ENCODE data around the gene TFEB.

TFEB gene

GRCh38 chr6:41748542-41748941 is 13.1 kb upstream of the TFEB start:
- no peak for DNase-seq (ENCODE audit: insufficient read length, low spot score)
- no peak for FAIRE-seq
- TF ChIP-seq POLR2AphosphoS5 (IDR thresholded peaks at IDR 0.05; ENCODE audit: low read depth, low read length) (no peak), SPI1 (IDR thresholded peaks at IDR 0.05; ENCODE audit: low read depth, low read length) (no peak), TAF1 (IDR thresholded peaks at IDR 0.05; ENCODE audit: low read depth, low read length) (no peak), POU2F2 (IDR thresholded peaks at IDR 0.05; ENCODE audit: low read depth, low read length) (no peak), POLR2A (IDR thresholded peaks at IDR 0.05; ENCODE audit: low read depth, low read length) (no peak), PAX5 (IDR thresholded peaks at IDR 0.05; ENCODE audit: insufficient read depth, low read length, severe bottlenecking) (no peak)

DNA sequence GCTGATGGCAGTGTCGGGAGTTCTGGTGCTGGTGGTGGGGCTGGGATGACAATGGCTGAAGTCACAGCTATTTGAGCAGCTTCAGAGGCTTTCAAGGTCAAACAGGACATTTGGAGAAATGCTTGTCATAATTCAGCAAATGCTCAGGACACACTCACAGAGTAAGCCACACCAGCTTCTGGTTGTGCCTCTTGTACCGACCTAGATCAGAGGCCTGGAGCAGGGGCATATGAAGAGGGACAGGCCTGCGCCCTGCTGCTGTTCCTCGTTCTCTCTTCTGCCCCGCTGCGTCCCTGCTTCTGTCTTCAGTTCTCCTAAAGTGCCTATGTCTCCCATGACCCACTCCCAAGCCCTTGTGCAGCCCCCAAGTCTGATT is 12.7 kb upstream of the TFEB start:
- no peak for FAIRE-seq
- TF ChIP-seq TAF1 (IDR thresholded peaks at IDR 0.05; ENCODE audit: low read depth, low read length) (no peak), POLR2AphosphoS5 (IDR thresholded peaks at IDR 0.05; ENCODE audit: low read depth, low read length) (no peak), PAX5 (IDR thresholded peaks at IDR 0.05; ENCODE audit: insufficient read depth, low read length, severe bottlenecking) (no peak), POU2F2 (IDR thresholded peaks at IDR 0.05; ENCODE audit: low read depth, low read length) (no peak), POLR2A (IDR thresholded peaks at IDR 0.05; ENCODE audit: low read depth, low read length) (no peak)
- DNase-seq (ENCODE audit: insufficient read length, low spot score): no peak

- DNase-seq (ENCODE audit: insufficient read length, low spot score): no peak
- no peak for FAIRE-seq
- TF ChIP-seq POLR2AphosphoS5 (IDR thresholded peaks at IDR 0.05; ENCODE audit: low read depth, low read length): no peak
- TF ChIP-seq POU2F2 (IDR thresholded peaks at IDR 0.05; ENCODE audit: low read depth, low read length): no peak
- no peak for TF ChIP-seq SPI1 (IDR thresholded peaks at IDR 0.05; ENCODE audit: low read depth, low read length)
Observed at GRCh38 chr6:41747256-41748101, 12.1 kb upstream of the TFEB start, which contains the start of gene PGC. PGC (minus strand) TSS chr6:41747397; CDS start chr6:41747334, 63 bp downstream.

- FAIRE-seq: no peak
- TF ChIP-seq POU2F2 (IDR thresholded peaks at IDR 0.05; ENCODE audit: low read depth, low read length): no peak
- no peak for TF ChIP-seq TAF1 (IDR thresholded peaks at IDR 0.05; ENCODE audit: low read depth, low read length)
- TF ChIP-seq PAX5 (IDR thresholded peaks at IDR 0.05; ENCODE audit: insufficient read depth, low read length, severe bottlenecking): no peak
- TF ChIP-seq SPI1 (IDR thresholded peaks at IDR 0.05; ENCODE audit: low read depth, low read length): no peak
- TF ChIP-seq POLR2AphosphoS5 (IDR thresholded peaks at IDR 0.05; ENCODE audit: low read depth, low read length): no peak
- TF ChIP-seq POLR2A (IDR thresholded peaks at IDR 0.05; ENCODE audit: low read depth, low read length): no peak
Observed at GRCh38 chr6:41746107-41746506, 10.7 kb upstream of the TFEB start.

DNA sequence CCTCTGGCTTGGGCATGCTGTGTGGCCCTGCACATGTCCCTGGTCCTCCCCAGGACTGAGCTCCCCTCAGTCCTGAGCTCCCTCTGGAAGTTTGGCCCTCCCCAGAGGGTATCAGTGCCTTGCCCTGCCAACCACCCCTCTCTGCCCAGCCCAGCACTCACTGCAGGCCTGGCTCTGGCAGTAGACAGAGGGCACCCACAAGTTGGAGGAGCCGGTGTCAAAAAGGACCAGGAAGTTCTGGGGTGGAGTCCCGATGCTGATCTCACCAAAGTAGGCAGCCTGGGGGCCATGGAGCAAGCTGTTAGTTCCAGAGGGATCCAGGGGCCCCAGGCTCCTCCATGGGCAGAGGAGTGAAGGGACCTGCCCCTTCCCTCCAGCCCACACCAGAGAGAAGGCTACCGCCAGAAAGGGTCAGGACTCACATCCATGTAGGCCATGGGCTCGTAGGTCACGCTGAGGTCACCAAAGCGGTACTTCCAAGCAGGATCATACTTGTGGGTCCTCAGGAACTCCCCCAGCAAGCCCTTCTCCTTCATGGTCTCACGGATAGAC is 8.9 kb upstream of the TFEB start:
- DNase-seq (ENCODE audit: insufficient read length, low spot score) (no peak), FAIRE-seq (no peak)
- TF ChIP-seq POLR2AphosphoS5 (IDR thresholded peaks at IDR 0.05; ENCODE audit: low read depth, low read length) (no peak), PAX5 (IDR thresholded peaks at IDR 0.05; ENCODE audit: insufficient read depth, low read length, severe bottlenecking) (no peak), POU2F2 (IDR thresholded peaks at IDR 0.05; ENCODE audit: low read depth, low read length) (no peak), SPI1 (IDR thresholded peaks at IDR 0.05; ENCODE audit: low read depth, low read length) (no peak), TAF1 (IDR thresholded peaks at IDR 0.05; ENCODE audit: low read depth, low read length) (no peak)

More at GRCh38 chr6:41746107-41746506, 10.7 kb upstream of the TFEB start:
- DNase-seq (ENCODE audit: insufficient read length, low spot score): no peak

DNA sequence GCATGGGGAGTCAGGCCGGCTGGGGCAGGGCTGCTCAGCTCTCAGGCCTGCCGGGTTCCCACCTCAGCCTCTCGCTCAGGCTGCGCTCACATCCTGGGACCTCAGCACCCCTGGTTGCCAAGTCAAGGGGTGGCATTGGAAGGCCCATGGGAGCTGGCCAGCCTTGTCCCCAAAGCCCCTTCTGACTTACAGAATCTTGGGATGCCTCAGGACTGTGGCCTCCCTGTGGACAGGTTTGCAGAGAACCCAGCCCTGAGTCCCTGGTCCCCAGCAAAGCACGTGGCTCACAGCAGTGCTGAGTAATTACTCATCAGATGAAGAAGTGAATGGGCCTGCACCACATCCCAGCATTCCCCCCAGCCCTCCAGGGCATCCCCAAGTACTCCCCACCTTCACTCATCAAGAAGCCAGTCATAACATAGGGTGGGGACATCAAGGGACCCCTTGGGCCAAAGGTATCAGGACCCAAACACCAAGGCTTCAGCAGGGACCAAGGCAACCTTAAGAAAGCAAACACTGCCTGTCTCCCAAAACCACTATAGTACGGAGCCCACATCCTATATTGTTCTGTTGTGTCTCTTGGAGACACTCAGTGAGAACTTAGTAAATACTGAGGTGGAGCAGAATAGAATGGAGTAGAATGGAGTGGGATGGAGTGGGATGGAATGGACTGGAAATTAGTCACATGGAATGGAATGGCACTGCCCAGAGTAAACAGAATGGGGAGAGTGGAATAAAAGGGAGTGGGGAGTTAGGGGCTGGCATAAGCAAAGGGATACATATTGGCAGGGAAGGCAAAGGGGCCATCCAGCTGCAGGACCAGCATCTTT is 8.2 kb upstream of the TFEB start:
- FAIRE-seq: no peak
- no peak for TF ChIP-seq SPI1 (IDR thresholded peaks at IDR 0.05; ENCODE audit: low read depth, low read length)
- TF ChIP-seq PAX5 (IDR thresholded peaks at IDR 0.05; ENCODE audit: insufficient read depth, low read length, severe bottlenecking): no peak
- TF ChIP-seq POLR2A (IDR thresholded peaks at IDR 0.05; ENCODE audit: low read depth, low read length): no peak
- no peak for TF ChIP-seq POLR2AphosphoS5 (IDR thresholded peaks at IDR 0.05; ENCODE audit: low read depth, low read length)
- TF ChIP-seq POU2F2 (IDR thresholded peaks at IDR 0.05; ENCODE audit: low read depth, low read length): no peak
- DNase-seq (ENCODE audit: insufficient read length, low spot score): no peak

- TF ChIP-seq TAF1 (IDR thresholded peaks at IDR 0.05; ENCODE audit: low read depth, low read length) (no peak), POLR2AphosphoS5 (IDR thresholded peaks at IDR 0.05; ENCODE audit: low read depth, low read length) (no peak), SPI1 (IDR thresholded peaks at IDR 0.05; ENCODE audit: low read depth, low read length) (no peak), POU2F2 (IDR thresholded peaks at IDR 0.05; ENCODE audit: low read depth, low read length) (no peak), PAX5 (IDR thresholded peaks at IDR 0.05; ENCODE audit: insufficient read depth, low read length, severe bottlenecking) (no peak), POLR2A (IDR thresholded peaks at IDR 0.05; ENCODE audit: low read depth, low read length) (no peak)
- DNase-seq (ENCODE audit: insufficient read length, low spot score) (no peak), FAIRE-seq (no peak)
Observed at GRCh38 chr6:41741625-41742490, 6.5 kb upstream of the TFEB start.

DNA sequence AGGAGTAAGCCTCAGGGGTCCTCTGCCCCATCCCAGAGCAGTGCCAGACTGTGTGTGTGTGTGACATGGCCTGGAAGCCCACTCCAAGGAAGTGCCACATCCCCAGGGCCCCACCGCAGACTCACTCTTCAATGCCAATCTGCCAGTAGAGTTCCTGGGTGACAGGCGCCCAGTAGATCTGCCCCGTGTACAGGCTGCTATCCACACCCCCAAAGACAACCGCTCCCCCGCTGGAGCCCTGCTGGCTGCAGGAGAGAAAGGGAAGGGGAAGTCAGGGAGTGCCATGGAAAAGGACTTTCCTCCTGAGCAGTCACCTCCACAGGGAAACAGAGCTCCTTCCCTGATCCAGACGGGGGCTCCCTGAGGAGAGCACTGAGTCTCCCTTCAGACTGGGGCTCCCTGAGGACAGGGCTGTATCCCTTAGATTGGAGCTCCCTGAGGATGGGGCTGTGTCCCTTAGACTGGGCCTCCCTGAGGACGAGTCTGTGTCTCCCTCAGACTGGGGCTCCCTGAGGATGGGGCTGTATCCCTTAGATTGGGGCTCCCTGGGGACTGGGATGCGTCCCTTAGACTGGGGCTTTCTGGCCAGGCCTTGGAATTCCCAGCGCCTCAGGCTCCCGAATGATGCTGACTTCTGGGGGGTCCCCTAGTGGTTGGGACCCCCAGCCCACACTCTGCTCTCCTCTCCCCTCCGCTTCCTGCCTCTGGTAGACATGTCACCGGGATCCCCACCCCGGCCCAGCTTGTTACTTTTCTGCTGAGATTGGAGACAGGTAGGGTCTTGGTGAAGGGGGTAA is 5.2 kb upstream of the TFEB start:
- DNase-seq (ENCODE audit: insufficient read length, low spot score) (no peak), FAIRE-seq (no peak)
- TF ChIP-seq POLR2A (IDR thresholded peaks at IDR 0.05; ENCODE audit: low read depth, low read length): no peak
- TF ChIP-seq SPI1 (IDR thresholded peaks at IDR 0.05; ENCODE audit: low read depth, low read length): no peak
- no peak for TF ChIP-seq TAF1 (IDR thresholded peaks at IDR 0.05; ENCODE audit: low read depth, low read length)
- no peak for TF ChIP-seq POLR2AphosphoS5 (IDR thresholded peaks at IDR 0.05; ENCODE audit: low read depth, low read length)
- no peak for TF ChIP-seq PAX5 (IDR thresholded peaks at IDR 0.05; ENCODE audit: insufficient read depth, low read length, severe bottlenecking)
- TF ChIP-seq POU2F2 (IDR thresholded peaks at IDR 0.05; ENCODE audit: low read depth, low read length): no peak
